Mononuclear cell (primary cell): ENCODE measurements around the gene DYSF. TPM values are rescaled to one million over a fixed set of nuclear protein-coding genes. Genes with fewer than 3 reads are reported as not detected.
"Not testable (repeated sequence)": the region's sequence is repeated elsewhere in the genome, so short reads cannot be mapped to it uniquely, and the experiment has no call there.

ENCODE experiments used
- H3K27me3 ChIP-seq: 2 replicates; pipeline ENCODE4 v1.6.0; 2011; ENCODE audit warnings: low read length, control low read depth; ENCODE audit not compliant: insufficient read depth
- H3K4me1 ChIP-seq: 2 replicates; pipeline ENCODE4 v1.5.1; 2011; ENCODE audit warnings: mild to moderate bottlenecking, low read length, control low read depth; ENCODE audit not compliant: insufficient read depth
- H3K4me3 ChIP-seq: 2 replicates; pipeline ENCODE4 v1.5.1; 2011; ENCODE audit warnings: mild to moderate bottlenecking, low read length, moderate library complexity
- H3K9me3 ChIP-seq: 2 replicates; pipeline ENCODE4 v1.5.1; 2011; ENCODE audit warnings: low read depth, mild to moderate bottlenecking, control low read depth, low read length
- total RNA-seq: library from RNA; depleted of rRNA; stranded (reverse); fragments of >200 nt; gene quantifications from one replicate; pipeline ENCODE4 v1.2.3, GENCODE V29; 2012

Gene DYSF
- 13.3 TPM for total RNA-seq

DNA sequence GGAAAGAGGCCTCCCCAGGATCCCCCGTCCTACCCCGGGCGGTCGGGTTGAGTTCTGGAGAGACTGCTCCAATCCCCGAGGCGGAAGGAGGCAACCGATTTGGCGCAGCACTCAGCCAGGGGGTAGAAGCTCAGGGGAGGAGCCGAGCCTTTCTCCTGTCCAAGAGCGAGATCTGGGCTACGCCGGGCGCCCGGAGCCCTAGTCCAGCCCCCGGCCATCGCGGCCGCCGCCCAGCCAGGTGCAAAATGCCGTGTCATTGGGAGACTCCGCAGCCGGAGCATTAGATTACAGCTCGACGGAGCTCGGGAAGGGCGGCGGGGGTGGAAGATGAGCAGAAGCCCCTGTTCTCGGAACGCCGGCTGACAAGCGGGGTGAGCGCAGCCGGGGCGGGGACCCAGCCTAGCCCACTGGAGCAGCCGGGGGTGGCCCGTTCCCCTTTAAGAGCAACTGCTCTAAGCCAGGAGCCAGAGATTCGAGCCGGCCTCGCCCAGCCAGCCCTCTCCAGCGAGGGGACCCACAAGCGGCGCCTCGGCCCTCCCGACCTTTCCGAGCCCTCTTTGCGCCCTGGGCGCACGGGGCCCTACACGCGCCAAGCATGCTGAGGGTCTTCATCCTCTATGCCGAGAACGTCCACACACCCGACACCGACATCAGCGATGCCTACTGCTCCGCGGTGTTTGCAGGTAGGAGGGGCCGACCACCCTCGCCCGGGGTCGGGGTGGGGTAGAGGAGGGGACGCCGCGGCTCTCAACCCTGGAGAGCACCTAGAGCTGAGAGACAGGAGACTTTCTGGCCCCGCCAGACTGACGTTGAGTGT, at the start of gene DYSF:
Gene DYSF (plus strand): TSS at position 158 of the 817 bp plus-strand sequence.
- Histone ChIP-seq H3K4me3 (peak within 1 kb of the TSS; percentile 47), H3K27me3 (no peaks in the 10 kb centered on the region), H3K9me3 (no peaks in the 10 kb centered on the region), H3K4me1 (peaks cover 91% of the 10 kb centered on the region)

DNA sequence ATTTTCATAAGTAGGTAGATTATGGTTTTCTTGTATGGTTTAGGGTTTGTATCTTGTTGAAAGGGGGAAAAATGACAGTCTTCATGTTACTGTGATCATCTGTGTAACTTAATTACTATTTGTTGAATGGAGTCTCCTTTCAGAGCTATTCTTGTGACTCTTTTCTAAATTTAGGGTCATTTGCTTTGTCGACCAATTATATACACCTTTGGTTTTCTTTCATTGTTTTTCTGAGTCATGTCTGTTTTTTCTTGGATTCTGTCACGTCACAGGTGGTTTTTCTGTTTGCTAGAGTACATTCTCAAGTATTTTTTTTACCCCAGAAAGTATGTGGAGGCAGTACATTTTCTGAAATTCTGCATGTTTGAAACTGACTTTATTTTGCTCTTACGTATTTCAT, 43.8 kb upstream of the DYSF start:
- H3K4me3 ChIP-seq = no peak overlapping the region
- no peaks in the 10 kb centered on the region for H3K27me3 ChIP-seq

DNA sequence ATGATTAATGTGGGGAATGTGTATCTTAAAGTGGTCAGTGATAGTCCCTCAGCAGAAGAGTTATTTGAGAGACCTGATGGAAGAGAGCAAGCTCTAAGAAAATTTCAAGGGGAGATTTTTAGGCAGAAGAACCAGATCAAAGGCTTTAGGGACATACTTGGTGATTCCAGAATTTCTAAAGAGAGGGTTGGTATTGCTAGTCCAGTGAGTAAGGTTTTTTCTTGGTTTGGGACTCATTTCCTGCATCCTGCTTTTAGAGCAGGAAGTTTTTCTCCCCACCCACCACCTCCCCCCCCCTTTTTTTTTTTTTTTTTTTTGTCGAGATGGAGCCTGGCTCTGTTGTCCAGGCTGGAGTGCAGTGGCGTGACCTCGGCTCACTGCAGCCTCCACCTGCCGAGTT, 42.7 kb upstream of the DYSF start:
- Histone ChIP-seq H3K4me1 (no peaks in the 10 kb centered on the region), H3K27me3 (no peaks in the 10 kb centered on the region), H3K9me3 (no peaks in the 10 kb centered on the region), H3K4me3 (no peak overlapping the region)

More for the DNA sequence above, 43.8 kb upstream of the DYSF start:
- no peaks in the 10 kb centered on the region for H3K9me3 ChIP-seq
- H3K4me1 ChIP-seq = no peaks in the 10 kb centered on the region

DNA sequence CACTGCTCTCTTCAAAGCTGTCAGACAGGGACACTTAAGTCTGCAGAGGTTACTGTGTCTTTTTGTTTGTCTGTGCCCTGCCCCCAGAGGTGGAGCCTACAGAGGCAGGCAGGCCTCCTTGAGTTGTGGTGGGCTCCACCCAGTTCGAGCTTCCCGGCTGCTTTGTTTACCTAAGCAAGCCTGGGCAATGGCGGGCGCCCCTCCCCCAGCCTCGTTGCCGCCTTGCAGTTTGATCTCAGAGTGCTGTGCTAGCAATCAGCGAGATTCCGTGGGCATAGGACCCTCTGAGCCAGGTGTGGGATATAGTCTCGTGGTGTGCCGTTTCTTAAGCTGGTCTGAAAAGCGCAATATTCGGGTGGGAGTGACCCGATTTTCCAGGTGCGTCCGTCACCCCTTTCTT, 36.5 kb upstream of the DYSF start:
- H3K4me1 ChIP-seq, H3K9me3 ChIP-seq, H3K4me3 ChIP-seq, H3K27me3 ChIP-seq: not testable (repeated sequence)

DNA sequence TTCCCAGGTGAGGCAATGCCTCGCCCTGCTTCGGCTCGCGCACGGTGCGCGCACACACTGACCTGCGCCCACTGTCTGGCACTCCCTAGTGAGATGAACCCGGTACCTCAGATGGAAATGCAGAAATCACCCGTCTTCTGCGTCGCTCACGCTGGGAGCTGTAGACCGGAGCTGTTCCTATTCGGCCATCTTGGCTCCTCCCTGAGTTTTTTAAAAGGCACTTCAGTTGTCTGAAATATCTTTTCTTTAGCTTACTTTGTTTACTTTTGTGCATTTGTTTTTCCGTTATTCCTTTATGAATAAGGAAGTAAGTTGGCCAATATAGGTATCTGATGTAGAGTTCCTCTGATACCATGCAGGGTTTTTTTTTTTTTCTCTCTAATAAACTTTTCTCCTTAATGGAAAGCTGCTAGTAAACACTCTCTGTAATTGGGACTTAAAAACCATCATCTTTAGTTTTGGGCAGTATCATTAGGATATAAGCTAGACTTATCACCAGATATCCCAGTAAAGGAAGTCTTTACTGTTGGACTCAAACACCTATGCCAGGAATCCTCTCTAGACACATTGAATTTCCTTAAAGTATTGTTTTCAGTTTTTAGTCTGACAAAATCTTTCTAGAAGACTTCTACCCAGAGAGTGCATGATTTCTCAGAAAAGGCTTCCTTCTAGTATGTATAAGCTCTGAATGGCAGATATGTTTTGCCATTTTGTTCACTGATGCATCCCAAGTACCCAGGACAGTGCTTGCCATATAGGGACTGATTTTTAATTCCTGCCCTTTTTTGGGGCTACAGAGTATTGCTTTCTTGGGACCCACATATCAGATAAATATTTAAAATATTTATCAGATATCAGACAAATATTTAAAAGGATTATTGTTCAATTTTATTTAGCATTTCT, 35.8 kb upstream of the DYSF start:
- H3K4me3 ChIP-seq = peak overlapping the region; percentile 17
- H3K27me3 ChIP-seq = no peaks in the 10 kb centered on the region
- H3K4me1 ChIP-seq = peaks cover 3% of the 10 kb centered on the region
- no peaks in the 10 kb centered on the region for H3K9me3 ChIP-seq

DNA sequence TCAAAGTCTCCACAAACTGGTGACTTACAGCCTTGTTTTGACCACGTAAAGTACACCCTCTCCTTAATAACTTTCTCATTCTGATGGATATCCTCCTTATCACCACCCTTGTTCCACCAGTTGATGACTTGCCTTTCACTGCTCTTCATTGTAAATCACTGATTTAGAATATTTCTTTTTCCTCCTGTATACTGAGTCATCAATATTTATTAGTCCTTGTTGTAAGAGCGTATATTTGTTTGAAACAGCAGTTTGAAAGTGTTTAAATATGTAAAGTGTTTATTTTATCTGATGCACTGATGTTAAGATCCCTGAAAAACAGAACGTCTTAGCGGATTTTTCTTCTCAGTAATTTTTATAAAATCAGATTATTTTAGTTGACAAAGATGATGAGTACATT, 34.2 kb upstream of the DYSF start:
- H3K27me3 ChIP-seq = no peaks in the 10 kb centered on the region
- peaks cover 7% of the 10 kb centered on the region for H3K4me1 ChIP-seq
- no peak overlapping the region for H3K4me3 ChIP-seq
- no peaks in the 10 kb centered on the region for H3K9me3 ChIP-seq

DNA sequence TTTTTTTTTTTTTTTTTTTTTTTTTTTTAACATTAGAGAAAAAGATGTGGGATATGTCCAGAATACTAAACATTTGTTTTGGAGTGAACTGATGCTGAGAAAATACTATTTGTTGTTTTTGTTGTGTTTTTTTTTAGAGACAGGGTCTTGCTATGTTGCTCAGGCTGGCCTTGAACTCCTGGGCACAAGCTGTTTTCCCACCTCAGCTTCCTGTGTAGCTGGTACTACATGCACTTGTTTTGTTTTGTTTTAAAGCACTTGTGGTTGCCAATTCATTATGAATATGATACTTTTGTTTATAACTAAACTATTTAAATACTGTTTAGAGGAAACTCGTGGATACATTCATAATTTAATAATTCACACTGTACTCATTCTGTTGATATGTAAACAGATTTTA, 33.4 kb upstream of the DYSF start:
- Histone ChIP-seq H3K9me3 (no peaks in the 10 kb centered on the region), H3K4me1 (peaks cover 7% of the 10 kb centered on the region), H3K4me3 (no peak overlapping the region), H3K27me3 (no peaks in the 10 kb centered on the region)

DNA sequence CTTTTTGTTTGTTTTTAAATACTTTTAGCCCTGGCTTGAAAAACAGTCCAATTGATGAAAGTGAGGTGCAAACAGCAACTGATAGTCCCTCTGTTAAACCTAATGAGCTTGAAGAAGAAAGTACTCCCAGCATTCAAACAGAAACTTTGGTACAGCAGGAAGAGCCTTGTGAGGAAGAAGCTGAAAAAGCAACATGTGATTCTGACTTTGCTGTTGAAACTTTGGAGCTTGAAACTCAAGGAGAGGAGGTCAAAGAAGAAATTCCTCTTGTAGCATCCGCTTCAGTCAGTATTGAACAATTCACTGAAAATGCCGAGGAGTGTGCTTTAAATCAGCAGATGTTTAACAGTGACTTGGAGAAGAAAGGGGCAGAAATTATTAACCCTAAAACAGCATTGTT, 30.6 kb upstream of the DYSF start:
- Histone ChIP-seq H3K9me3 (no peaks in the 10 kb centered on the region), H3K27me3 (no peaks in the 10 kb centered on the region), H3K4me1 (peaks cover 12% of the 10 kb centered on the region), H3K4me3 (no peak overlapping the region)

GRCh38 chr2:71423817-71424420, 29.4 kb upstream of the DYSF start:
- no peaks in the 10 kb centered on the region for H3K9me3 ChIP-seq
- no peaks in the 10 kb centered on the region for H3K27me3 ChIP-seq
- no peak overlapping the region for H3K4me3 ChIP-seq
- peaks cover 11% of the 10 kb centered on the region for H3K4me1 ChIP-seq

GRCh38 chr2:71426721-71427120, 26.6 kb upstream of the DYSF start:
- no peaks in the 10 kb centered on the region for H3K27me3 ChIP-seq
- H3K4me3 ChIP-seq = no peak overlapping the region
- no peaks in the 10 kb centered on the region for H3K9me3 ChIP-seq
- H3K4me1 ChIP-seq = peaks cover 11% of the 10 kb centered on the region

GRCh38 chr2:71428472-71429383, 24.6 kb upstream of the DYSF start:
- peaks cover 10% of the 10 kb centered on the region for H3K4me1 ChIP-seq
- no peaks in the 10 kb centered on the region for H3K27me3 ChIP-seq
- H3K9me3 ChIP-seq = no peaks in the 10 kb centered on the region
- H3K4me3 ChIP-seq = no peak overlapping the region

GRCh38 chr2:71445142-71445541, 8.2 kb upstream of the DYSF start:
- H3K4me3 ChIP-seq, H3K27me3 ChIP-seq, H3K9me3 ChIP-seq: not testable (repeated sequence)
- H3K4me1 ChIP-seq = peaks cover 30% of the 10 kb centered on the region

GRCh38 chr2:71446505-71446904, 6.9 kb upstream of the DYSF start:
- Histone ChIP-seq H3K4me3 (no peak overlapping the region), H3K27me3 (no peaks in the 10 kb centered on the region), H3K9me3 (no peaks in the 10 kb centered on the region), H3K4me1 (peaks cover 40% of the 10 kb centered on the region)

DNA sequence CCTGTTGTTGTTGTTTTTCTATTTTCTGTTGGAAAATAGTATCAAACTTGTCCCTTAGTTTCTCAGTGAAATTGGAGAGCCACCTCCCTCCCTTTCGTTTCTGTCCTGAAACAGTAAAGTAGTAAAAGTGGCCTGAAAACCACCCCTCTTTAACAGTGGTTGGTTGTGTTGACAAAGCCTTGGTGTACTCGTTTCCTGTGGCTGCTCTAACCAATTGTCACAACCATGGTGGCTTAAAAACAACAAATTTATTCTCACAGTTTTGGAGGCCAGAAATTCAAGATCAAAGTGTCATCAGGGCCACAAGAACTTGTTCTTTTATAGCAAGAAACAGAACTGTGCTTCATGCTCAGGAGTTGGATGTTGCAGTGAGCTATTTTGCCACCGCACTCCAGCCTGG, 4.0 kb upstream of the DYSF start:
- Histone ChIP-seq H3K27me3 (no peaks in the 10 kb centered on the region), H3K4me3 (no peak overlapping the region), H3K9me3 (no peaks in the 10 kb centered on the region), H3K4me1 (peaks cover 65% of the 10 kb centered on the region)
